ENCODE measurements around the gene CFAP299.

GRCh38 chr4:80321776-80322175, 13.8 kb upstream of the CFAP299 start:
- no peak for TF ChIP-seq CTCF (conservative IDR thresholded peaks at IDR 0.05)
- TF ChIP-seq EZH2 (IDR thresholded peaks at IDR 0.05; ENCODE audit: low read depth), result no peak
